ENCODE data around the gene ENPP3.
"Not testable (repeated sequence)": the region's sequence is repeated elsewhere in the genome, so short reads cannot be mapped to it uniquely, and the experiment has no call there.

The ENPP3 gene

DNA sequence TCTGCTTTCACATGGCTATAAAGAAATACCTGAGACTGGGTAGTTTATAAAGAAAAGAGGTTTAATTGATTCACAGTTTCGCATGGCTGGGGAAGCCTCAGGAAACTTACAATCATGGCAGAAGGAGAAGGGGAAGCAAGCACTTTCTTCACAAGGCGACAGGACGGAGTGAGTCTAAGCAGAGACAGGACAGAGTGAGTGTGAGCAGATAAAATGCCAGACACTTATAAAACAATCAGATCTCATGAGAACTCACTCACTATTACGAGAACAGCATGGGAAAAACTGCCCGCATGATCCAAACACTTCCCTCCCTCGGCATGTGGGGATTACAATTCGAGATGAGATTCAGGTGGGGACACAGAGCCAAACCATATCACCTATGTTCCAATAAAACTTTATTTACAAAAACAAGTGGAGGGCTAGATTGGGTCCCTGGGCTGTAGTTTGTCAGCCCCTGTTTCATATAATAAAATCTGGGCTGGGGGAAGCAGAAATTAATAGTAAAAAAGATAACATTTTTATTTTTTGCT lies 110.8 kb downstream of the ENPP3 start:
- DNase-seq: no peak

DNA sequence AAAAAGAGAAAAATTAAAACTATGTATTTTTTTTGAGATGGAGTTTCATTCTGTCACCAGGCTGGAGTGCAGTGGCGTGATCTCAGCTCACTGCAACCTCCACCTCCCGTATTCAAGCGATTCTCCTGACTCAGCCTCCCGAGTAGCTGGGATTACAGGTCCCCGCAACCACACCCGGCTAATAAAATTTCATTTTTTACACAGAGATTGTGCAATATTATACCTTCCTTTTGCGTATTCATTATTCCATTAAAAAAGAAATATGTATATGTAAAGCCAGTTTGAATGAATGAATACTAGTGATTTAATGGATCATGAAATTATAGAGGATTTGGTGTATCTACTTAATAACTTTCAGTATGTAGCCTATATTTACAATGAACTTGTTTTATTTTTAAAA lies 111.9 kb downstream of the ENPP3 start:
- TF ChIP-seq POLR2A (IDR thresholded peaks at IDR 0.05; ENCODE audit: low read length) (no peak), GATA1 (IDR thresholded peaks at IDR 0.05; ENCODE audit: low read depth, low read length) (no peak)
- DNase-seq: no peak

More for the DNA sequence above, 110.8 kb downstream of the ENPP3 start:
- TF ChIP-seq POLR2A (IDR thresholded peaks at IDR 0.05; ENCODE audit: low read length) (no peak), GATA1 (IDR thresholded peaks at IDR 0.05; ENCODE audit: low read depth, low read length) (no peak)

DNA sequence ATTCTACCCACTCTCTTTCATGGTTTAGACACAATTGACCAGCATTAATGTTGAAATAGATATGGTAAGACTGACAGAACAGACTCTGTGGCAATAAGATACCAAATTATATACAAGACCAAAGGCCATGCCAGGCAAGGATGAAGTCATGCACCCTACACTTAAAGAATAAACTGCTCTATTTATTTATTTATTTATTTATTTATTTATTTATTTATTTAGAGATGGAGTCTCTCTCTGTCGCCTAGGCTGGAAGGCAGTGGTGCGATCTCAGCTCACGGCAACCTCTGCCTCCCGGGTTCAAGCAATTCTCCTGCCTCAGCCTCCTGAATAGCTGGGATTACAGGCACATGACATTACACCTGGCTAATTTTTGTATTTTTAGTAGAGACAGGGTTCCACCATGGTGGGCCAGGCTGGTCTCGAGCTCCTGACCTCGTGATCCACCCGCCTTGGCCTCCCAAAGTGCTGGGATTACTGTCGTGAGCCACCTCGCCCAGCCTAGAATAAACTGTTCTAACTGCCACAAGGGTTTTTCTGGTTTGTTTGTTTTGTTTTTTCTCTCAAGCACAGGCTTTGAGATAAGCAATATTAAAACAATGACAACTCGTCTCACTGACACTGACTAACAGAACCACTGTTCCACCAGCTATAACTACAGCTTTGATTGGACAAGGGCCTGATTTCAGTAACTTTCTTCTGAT lies 114.1 kb downstream of the ENPP3 start:
- DNase-seq: not testable (repeated sequence)

DNA sequence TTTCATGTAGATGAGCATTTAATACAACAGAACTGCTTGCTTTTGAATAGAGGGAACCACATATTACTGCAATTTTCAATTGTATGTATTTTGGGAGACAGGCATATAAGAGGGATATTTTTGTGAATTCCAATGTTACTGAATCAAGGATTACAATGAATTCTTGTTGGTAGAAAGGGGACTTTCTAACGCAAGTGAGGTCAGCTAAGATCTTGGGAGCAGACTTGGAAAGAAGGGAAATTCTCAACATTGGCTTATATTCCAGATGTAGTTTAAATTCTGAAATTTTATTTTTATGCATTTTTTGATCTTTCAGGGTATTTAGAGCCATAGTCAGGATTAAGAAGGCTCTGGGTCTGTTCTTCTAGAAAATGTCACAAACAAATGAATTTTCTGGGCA lies 117.0 kb downstream of the ENPP3 start:
- TF ChIP-seq GATA1 (IDR thresholded peaks at IDR 0.05; ENCODE audit: low read depth, low read length) (no peak), POLR2A (IDR thresholded peaks at IDR 0.05; ENCODE audit: low read length) (no peak)
- DNase-seq: no peak

DNA sequence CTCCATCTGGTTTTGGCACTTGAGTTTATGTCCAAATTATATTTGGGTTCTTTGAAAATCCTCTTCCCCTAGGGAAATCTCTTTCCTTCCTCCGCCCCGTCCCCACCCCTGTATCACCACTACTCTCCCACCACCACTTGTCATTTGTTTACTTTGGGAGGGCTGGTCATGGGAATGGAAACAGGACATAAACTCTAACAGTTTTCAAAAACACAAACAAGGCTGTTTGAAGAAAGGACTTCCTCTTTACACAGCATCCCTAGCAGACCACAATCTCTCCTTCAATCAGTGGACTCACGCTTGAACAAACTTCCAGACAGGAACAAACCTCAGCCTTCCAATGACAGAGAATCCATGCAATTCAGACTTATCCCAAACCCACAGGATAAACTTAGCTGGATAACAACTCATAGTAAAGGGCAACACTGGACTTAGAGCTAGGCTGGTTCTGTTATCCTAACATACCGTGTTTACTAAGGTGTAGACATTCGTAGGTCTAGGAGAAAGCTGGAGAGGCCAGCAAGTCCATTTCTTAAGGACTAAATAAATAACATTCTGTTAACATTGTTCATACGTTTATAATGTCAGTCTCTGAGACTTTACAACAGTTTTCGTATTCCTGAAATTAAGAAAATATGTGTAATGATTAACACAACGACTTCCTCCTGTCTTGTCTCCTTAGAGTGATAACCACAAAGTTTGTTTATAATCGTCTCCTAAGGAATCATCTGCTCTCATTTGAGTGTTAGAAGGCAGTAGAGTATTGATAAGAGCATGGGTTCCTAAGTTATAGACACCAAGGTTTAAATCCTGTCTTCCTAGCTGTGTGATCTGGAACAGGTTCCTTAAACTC lies 117.8 kb downstream of the ENPP3 start:
- TF ChIP-seq POLR2A (IDR thresholded peaks at IDR 0.05; ENCODE audit: low read length) (no peak), GATA1 (IDR thresholded peaks at IDR 0.05; ENCODE audit: low read depth, low read length) (no peak)
- DNase-seq: no peak

DNA sequence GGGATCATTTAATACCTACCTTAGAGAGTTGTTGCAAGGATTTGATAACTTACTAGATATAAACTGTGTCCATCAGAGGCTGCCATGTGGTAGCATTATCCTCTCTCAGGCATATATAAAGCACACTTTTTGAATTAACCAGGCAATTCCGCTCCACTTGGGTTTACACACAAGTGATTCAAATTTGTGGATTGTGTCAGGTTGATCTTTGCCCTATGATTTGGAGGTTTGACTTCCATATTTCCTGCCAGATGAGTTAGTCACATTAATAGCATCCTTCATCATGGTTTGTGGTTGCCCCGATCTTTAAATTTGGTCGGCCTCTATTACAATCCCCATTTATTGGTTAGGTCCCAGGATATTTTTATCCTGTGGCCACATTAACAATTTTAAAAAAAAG lies 118.5 kb downstream of the ENPP3 start:
- DNase-seq: no peak
- no peak for TF ChIP-seq GATA1 (IDR thresholded peaks at IDR 0.05; ENCODE audit: low read depth, low read length)
- TF ChIP-seq POLR2A (IDR thresholded peaks at IDR 0.05; ENCODE audit: low read length): no peak

DNA sequence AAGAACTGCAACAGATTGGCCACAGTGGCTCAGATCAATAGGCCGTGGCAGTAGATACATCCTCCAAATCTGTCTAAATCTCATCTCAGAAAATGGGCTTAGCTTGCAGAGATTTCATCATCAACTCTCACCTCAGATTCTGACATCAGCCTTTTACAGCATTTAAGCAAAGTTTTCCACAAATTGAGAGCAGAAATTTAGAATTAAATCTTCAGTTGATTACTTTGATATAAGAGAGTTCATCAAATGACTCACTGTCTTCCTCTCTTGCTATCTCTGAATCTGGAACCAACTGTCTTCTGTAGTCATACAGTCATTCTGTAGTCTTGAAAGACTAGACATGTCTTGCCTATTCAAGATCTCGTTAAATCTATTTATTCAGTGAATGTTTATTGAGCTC lies 118.9 kb downstream of the ENPP3 start:
- no peak for DNase-seq
- TF ChIP-seq GATA1 (IDR thresholded peaks at IDR 0.05; ENCODE audit: low read depth, low read length) (no peak), POLR2A (IDR thresholded peaks at IDR 0.05; ENCODE audit: low read length) (no peak)

DNA sequence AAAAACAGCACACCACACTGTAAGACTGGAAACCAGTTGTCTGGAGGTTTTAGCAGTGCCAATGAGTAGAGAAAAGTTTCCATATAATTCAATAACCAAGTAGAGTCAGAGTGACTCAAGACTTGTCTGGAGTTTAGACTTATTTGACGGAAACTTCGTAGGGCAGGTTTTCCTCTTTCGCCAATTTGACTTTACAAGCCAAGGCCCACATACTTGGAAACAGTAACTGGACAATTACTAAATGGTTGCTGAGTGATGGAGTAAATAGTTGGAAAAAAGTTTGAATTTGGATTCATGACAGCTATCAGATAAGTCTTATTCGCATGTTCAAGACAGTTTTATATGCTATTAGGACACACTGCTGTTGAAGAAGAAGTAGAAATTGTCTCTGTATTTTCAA lies 121.8 kb downstream of the ENPP3 start:
- no peak for TF ChIP-seq GATA1 (IDR thresholded peaks at IDR 0.05; ENCODE audit: low read depth, low read length)
- no peak for TF ChIP-seq POLR2A (IDR thresholded peaks at IDR 0.05; ENCODE audit: low read length)
- no peak for DNase-seq

DNA sequence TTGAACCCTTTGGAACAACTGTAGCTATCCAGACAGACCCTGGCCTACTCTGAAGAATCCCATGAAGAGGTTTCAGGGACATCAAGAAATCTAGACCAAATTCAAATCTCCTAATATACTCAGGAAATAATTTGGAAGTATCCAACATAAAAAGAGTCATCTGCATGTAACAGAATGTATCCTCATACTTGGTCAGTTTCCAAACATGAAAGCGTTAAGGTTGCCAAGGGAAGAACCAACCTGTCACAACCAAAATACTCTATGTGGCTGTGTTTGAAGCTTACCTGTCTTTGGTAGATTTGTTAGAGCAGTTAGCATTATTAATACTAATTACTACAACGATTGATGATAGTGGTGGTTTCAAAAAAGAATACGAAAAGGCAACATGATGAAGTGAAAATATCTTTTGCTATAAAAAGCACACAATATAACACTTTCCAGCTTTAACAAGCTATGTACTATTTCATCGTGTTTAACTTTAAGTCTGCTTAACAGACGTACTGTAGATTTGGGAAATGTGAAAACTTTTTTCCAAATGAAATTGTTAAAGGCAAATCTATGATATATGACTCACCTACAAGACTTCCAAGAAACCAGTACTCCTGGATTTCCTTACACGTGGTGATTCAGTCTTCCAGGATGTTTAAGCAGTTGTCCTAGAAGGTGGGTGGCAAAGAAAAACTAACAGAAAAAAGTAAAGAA lies 124.1 kb downstream of the ENPP3 start:
- TF ChIP-seq POLR2A (IDR thresholded peaks at IDR 0.05; ENCODE audit: low read length): no peak
- TF ChIP-seq GATA1 (IDR thresholded peaks at IDR 0.05; ENCODE audit: low read depth, low read length): no peak
- DNase-seq: no peak

DNA sequence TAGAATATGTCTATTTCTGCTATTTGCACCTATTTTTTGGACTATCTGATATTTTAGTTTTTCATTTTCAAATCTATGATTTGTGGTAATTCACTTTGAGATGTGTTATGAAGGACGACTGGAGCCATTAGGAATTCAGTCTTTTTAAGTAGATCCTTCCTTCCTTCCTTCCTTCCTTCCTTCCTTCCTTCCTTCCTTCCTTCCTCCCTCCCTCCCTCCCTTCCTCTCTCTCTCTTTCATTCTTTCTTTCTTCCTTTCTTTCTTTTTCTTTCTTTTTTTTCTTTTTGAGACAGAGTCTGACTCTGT lies 124.6 kb downstream of the ENPP3 start:
- no peak for TF ChIP-seq GATA1 (IDR thresholded peaks at IDR 0.05; ENCODE audit: low read depth, low read length)
- no peak for TF ChIP-seq POLR2A (IDR thresholded peaks at IDR 0.05; ENCODE audit: low read length)
- no peak for DNase-seq

DNA sequence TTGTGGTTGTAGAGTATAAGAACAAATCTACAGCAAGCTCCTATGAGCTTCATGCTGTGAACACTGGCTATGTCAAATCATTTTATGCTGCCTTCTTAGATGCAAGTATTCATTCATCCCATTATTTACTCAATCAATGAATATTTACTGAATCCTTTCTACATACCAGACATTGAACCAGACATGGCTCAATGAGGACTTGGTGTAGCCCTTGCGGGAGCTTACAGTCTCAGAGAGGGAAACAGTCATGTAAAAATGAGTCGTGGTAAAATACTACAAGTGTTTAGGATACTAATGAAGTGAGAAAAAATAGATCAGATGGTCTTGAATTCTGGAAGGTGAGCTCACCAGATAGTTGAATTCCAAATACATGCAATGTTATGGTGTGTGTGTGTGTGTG lies 125.9 kb downstream of the ENPP3 start:
- no peak for DNase-seq
- TF ChIP-seq POLR2A (IDR thresholded peaks at IDR 0.05; ENCODE audit: low read length): no peak
- TF ChIP-seq GATA1 (IDR thresholded peaks at IDR 0.05; ENCODE audit: low read depth, low read length): no peak

DNA sequence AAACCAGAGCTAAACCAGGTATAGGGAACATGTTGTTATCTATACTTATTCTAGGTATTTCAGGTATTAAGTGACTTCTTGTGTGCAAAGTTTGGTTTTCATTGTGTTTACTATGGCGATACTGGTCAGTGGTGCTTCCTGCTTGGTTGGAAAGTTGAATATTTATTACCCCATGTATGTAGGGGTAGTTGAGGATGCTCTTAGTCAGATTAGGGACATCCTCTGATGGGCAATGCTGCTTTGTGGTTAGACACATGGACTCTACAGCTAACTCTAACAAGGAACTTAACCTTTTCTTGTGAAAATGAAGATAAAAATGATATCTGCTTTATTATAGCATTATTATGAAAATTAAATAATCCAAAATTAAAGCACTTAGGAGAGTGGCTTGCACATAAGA lies 126.6 kb downstream of the ENPP3 start:
- TF ChIP-seq GATA1 (IDR thresholded peaks at IDR 0.05; ENCODE audit: low read depth, low read length) (no peak), POLR2A (IDR thresholded peaks at IDR 0.05; ENCODE audit: low read length) (no peak)
- no peak for DNase-seq

DNA sequence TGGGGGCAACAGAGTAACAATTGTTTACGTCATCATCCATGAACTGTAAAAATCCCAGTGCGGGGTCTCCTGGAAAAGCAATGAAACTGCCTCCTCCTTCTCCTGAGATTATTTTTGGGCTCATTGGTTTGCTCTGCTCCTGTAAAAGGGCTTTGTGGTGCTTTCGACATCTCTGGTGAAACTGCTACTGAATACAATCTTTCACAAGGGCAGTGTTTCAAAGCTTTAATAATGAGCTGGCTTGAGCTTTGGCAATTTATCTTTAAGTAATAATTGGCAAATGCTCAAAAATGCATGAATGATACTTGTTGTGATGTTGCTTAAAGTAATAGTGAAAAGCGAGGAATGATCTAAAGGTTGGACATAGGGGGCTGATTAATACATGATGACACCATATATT lies 127.2 kb downstream of the ENPP3 start:
- no peak for DNase-seq
- TF ChIP-seq GATA1 (IDR thresholded peaks at IDR 0.05; ENCODE audit: low read depth, low read length): no peak
- no peak for TF ChIP-seq POLR2A (IDR thresholded peaks at IDR 0.05; ENCODE audit: low read length)

DNA sequence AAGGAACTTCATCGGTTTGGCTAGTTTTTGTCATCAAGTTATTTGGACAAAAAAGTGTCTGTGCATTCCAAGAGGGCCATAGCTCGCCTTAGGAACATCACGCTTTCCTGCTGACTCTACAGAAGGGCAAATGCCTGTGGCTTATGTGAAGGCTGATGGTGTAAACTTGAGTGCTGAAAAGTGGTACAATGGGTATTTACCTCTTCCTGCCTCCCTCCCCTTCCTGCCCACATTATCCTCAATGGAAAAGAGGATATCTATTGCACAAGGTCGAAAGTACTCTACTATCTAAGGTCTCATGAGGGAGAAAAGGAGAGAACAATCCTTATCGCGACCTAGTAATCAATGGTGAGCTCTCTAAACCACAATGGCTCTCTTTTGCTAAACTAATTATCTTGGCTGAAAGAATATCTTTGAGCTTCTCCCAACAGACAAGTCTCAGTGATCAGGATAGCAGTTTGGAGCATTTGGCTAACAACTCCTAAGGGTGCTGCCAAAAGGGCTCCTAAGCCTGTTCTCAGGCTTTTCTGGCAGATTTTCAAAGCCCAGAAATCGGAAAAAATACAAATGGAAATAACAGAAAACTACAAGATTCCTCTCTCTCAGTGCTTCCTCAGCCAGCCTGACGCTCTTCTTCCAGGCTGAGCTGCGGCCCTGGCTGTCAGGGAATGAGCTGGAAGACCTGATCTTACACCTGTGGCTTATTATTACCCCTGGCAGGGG lies 128.1 kb downstream of the ENPP3 start:
- TF ChIP-seq GATA1 (IDR thresholded peaks at IDR 0.05; ENCODE audit: low read depth, low read length) (no peak), POLR2A (IDR thresholded peaks at IDR 0.05; ENCODE audit: low read length) (no peak)
- DNase-seq: no peak
